Hindlimb muscle (tissue), 1 donor: ENCODE results near the gene SORBS1. TPM values are rescaled to one million over a fixed set of nuclear protein-coding genes. Genes with fewer than 3 reads are reported as not detected.

Experiments
- DNase-seq: peaks from one replicate; pipeline ENCODE4 v3.0.0-alpha.2; 2013
- polyA plus RNA-seq: library from polyadenylated mRNA; unstranded; fragments of 120-200 nt; gene quantifications from one replicate; pipeline ENCODE4 v1.2.1, GENCODE V29; 2013; ENCODE audit not compliant: insufficient read length

SORBS1 gene
- polyA plus RNA-seq, 1 donor: 72.6 TPM

DNA sequence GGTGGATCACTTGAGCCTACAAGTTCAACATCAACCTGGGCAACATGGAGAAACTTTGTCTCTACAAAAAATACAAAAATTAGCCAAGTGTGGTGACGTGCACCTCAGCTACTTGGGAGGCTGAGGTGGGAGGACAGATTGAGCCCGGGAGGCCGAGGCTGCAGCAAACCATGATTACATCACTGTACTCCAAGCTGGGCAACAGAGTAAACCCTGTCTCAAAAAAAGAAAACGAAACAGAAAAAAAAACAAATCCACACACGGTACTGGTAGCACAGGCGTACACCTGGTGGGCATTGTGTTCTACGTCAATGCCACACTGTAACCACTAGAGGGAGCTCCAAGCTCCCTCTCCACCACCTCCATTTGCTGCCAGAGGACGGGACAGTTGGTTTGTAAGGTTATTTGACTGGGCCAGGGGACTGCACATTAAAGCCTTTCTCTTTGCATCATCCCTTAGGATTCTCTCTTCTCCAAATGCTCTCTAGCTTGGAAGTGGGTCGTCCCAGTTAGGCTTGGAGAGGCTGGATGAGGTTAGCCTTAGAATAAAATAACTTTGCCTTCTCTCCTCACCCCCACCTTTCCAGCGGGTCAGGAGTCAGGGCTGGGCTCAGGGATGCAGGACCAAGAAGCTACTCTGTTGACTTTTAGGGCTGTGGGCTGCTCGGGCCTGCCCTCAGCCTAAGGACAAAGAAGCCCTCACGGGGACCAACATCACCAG is 130.8 kb downstream of the SORBS1 start:
- DNase-seq: peak; percentile 75

DNA sequence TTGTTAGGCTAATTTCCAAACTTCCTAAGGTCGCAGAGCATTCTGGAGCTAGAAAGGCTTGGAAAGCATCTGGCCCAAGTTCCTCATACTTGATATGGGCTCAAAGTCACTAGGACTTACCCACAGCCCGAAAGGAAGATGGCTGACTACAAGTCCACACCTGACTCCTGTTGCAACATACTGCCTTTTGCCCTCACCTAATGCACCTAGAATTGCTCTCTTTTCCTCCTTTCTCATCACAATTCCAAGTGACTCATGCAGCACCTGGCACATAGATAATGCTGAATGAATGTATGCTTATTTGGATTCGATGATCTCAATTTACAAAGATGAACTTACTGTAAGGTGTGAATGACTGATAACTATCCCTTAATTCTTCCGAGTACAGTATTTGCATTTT is 131.5 kb downstream of the SORBS1 start:
- no peak for DNase-seq

DNA sequence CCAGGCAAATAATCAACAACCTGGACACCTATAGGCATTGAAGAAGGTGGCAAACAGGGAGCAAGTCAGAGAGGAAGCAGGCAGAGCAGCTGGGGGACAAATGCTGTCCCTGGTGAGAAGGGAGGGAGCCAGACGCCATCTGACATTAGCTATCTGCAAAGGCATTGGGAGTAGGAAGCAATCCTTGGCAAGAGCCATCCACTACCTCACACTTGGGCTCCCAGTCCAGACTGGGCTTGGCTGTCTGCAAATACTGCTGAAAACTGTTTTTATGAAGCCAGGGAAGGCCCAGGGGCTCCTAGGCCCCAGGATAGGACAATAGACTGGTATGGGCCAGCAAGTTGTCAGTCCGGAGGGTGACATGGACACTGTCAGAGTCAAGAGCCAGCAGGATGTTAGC is 132.5 kb downstream of the SORBS1 start:
- DNase-seq: no peak

DNA sequence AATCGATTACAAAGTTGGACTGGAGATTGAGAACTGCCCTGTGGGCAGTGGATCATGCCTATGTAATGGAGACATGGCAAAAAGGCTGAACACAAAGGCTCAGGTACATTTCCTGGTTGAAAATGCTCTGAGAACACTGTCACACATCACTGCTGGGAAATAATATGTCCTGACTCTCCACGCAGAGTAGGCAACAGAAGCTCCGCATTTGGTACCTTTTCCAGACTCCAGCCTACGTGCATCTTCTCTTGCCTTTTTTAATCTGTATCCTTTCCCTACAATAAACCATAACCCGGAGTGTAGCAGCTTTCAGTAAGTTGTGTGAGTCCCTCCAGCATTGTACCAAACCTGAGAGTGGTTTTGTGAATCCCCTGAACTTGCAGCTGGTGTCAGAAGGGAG is 134.7 kb downstream of the SORBS1 start:
- DNase-seq: no peak

DNA sequence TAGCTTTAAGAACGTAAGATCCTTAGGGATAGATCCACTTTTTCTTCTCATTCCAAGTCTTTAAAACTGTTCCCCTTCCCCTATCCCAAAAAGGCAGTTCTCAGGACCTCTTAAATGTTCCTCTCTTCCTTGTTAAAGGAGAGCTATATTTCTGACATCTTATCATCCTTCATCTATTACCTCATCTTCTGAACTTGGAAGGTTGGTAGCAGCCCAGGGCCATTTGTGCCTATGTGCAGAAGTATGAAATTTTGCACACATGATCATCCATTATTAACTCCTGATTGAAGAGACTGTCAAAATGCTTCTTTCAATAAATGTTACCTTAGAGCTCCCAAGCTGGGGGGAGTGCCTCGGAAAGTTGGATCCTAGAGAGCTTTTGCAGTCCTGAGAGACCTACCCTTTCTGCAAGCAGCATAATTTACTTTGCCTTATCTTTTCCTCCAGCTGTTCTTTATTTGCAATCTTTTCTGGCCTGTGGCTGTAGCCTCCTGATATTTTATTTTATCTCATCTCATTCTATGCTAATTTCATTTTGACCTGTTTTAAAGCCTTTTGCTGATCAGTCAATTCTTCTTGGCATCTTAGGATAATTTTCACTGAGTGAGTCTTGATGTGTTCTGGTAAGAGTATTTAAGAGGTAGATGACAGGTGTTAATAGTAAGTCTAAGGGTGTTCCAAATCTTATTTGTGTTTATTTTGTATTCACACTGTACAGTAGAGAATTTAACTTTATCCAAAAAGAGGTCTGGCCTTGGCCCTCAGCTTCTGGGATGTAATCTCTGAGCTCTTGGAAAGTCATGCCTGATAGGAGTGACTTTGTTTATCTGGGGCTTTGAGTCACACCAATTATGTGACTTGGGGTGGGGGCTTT is 135.3 kb downstream of the SORBS1 start:
- no peak for DNase-seq

DNA sequence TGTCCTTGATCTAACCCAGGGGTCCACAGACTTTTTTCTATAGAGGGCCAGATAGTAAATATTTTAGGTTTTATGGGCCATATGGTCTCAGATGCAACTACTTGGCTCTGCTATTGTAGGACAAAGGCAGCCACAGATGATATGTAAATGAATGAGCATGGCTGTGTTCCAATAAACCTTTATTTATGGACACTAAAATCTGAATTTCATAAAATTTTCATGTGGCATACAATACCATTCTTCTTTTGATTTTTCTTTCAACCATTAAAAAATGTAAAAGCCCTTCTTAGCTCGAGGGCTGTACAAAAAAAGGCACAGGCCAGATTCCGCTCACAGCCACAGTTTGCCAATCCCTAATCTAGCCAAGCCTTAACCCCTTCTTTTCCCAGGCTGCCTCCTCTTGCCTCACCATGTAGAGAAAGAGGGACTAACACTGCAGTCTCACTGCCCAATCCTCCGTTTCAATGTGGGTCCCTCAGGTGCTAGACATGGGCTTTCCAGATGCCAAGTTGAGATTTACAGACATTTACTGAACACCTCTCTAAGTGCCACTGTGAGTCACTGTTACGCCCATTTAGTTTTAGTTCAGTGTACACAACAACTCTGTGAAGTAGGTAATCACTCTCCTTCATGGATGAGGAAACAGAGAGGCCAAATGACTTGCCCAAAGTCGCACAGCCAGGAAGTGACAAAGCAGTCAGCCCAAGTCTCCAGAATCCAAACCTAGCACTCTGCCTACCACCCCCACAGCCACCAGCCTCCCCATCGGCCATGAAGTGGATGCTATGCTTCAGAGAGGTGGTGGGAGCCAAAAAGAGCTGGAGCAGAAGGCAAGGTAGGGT is 137.8 kb downstream of the SORBS1 start:
- no peak for DNase-seq

DNA sequence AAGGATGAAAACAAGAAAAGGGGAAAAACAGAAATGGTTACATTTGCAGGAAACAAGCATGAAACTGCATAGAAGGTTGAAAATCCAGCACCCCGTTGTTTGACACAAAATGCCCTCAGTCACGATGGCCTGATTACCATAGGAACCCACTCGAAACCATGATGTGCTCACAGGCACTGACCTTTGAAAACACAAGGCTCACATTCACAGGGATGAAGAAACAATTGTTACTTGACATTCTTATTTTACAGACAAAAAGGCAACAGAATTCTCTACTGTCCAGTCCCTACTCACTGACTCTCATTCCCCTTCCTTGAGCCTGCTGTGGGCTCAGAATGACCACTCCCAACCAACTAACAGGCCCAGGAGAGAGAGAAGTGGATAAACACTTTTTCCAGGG is 138.9 kb downstream of the SORBS1 start:
- no peak for DNase-seq

- DNase-seq: no peak
Observed at GRCh38 chr10:95421782-95422181, 139.4 kb downstream of the SORBS1 start.

DNA sequence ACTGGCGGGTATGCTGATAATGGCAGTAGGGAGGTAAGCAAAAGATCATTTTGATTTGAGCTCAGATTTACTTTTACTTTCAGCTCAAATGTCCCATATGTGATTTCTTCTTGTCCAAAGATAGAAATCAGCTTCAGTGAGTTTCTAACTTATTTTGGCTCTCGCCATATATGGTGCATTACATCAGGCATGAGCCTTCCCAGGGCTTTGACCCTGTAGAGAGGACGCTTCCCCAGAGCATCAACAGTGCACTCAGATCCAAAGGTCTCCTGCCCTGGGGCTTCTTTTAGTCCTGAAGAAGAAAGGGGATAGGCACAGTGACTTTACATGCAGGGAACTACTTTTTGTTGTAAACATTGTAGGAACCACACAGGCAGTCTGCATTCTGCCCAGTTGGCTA is 141.8 kb downstream of the SORBS1 start:
- no peak for DNase-seq

DNA sequence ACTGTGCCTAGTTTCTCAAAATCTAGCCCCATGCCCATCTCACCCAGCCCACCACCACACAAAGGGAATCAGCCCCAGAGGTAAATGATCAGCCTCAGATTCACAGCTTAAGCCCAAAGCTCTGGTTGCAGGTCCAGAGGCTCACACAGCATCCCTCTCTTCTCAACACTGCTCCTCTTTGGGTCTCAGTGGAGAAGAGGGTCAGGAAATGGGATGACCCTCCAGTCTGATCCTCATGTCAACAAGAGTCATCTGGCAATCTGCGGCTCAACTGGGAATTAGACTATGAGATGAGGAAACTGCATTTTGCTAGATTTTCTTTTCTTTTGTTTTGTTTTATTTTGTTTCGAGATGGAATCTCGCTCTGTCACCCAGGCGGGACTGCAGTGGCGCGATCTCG is 144.2 kb downstream of the SORBS1 start:
- DNase-seq: no peak

- DNase-seq: no peak
Observed at GRCh38 chr10:95416270-95416669, 144.9 kb downstream of the SORBS1 start.

- DNase-seq: no peak
Observed at GRCh38 chr10:95415621-95416031, 145.5 kb downstream of the SORBS1 start.

DNA sequence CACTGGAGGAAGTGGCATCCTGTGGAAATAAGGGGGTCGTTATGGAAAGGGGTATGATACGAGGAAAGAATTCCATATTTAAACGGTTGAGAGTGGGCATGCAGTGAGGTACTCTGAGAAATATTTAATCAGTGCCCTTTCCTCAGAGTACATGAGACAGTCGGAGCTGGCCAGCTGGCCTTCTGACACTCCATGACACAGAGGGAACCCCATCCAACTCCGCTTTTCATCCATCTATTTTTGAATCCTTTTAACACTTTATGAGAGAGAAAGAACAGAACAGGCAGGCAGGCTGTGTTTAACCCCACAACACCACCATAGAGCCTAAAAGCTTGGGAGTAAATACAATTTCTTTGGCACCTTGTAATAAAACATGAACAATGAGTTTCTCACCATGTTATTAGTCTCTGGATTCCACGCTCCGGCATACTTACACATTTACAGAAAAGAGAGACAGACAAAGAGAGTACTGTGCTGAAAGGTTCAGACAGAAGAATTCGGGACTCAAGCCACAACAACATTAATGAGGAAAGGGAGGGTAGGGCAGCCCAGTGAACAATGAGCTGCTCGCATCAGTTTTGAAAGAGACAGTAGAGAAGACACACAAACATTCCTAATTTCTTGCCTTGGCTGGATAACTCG is 146.2 kb downstream of the SORBS1 start:
- DNase-seq: peak; percentile 43

DNA sequence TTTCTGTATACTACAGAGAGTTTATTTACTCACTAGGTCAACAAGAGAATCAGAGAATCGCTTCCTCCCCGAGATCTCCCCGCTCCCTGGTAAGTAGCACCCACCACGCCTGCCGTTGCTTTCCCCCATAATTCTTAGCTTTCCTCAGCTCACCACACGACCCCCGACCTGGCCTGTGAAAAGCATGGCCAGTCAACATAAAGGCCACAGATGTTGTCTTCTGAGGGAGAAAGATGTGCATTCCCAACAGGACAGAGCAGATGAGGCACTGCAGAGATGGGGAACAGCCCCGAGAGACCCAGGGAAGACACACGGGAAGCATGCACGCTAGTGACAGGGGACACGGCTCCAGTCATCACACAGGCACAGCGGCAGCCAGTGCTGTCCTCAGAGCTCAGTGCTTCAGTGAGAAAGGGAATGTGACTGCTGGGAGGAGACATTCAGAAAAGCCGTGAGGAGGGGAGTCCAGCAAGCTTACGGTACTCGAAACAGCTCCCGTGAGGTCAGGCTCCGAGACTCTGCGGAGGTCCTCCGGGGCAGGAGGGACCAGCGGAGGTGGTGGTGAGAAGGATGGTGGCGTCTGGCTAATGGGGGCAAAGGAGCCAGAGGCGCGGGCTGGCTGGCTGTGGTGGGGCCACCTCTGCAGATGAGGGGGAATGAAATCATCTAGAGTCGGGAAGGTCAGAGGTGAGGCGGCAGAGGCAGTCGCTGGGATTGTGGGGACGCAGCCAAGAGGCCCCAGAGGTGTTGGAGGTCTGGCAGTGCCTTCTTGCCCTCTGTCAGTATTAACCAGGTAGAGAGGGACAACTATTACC is 146.9 kb downstream of the SORBS1 start:
- no peak for DNase-seq

- DNase-seq: no peak
Observed at GRCh38 chr10:95413588-95413987, 147.6 kb downstream of the SORBS1 start.

GRCh38 chr10:95411635-95412034 is 149.5 kb downstream of the SORBS1 start:
- DNase-seq: no peak

DNA sequence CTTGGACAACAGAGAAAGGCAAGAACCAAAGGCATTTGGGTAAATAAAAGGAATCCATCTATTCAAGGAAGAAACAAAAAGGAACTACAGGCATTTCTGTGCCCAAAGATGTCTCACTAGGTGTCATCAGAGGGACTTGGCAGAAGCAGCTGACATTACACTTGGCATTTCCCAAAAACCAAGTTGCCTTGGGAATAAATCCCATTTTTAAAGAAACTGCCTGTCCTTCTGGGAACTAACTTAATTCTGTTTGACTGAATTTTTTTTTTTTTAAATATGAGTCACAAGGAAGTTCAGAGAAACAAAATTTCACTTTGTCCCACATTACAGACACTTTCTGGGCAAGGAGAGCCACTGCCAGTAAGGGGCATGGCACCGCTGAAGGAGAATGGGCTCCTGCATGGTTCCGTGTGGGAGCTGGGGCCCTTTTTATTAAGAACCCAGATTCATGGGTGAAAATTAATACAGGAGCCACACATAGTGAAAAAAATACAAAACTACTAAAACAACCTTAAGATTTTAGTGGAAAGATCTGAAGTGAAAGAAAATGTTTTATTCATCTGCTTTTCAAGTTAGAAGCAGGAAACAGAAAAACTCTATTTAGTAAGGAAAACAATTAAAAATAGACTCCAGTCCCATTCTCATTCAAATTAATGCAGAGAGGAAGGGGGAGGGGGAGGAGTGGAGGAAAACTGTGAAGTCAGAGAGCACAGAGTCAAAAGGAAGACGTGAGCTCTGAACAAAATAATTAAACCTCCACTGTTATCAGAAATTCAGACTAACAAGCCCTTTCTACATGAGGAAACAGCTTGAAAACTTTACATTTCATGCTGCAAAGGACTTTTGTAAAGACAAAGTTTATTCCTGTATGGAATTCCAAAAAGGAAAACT is 151.9 kb downstream of the SORBS1 start:
- no peak for DNase-seq

DNA sequence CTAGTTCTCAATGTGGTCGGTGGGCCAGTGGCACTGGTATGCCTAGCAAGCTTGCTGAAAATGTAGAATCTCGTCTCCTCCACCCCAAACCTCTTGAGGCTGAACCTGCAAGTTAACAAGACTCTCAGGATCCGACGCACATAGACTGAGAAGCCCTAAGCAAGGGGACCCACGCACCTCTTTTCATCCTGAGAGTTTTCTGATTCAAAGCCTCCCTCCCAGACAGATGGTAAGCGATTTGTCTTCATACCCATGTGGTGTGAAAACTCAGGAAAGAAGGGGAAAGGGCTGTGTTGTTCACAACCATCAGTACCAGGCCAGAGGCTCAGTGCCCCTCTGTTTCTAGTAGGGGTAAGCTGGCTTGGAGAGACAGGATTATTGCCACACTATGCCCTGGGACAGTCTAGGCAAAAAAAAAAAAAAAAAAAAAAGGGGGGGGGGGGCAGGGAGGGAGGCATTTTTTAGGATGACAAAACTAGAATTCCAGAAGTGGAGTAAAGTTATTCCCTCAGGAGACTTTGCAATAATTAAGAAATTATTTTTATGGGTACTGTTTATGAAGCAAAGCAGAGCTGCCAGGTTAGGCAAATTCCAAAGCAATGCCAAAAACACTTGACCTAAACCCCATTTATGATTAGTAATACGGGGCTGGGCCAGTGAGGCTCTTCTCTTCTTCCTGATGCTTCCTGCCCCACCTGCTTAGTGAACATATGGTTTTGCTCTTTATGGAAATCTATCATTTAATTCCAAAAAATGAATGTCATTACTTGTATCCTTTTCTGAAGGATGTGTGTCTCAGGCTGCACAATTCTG is 152.8 kb downstream of the SORBS1 start:
- DNase-seq: no peak

DNA sequence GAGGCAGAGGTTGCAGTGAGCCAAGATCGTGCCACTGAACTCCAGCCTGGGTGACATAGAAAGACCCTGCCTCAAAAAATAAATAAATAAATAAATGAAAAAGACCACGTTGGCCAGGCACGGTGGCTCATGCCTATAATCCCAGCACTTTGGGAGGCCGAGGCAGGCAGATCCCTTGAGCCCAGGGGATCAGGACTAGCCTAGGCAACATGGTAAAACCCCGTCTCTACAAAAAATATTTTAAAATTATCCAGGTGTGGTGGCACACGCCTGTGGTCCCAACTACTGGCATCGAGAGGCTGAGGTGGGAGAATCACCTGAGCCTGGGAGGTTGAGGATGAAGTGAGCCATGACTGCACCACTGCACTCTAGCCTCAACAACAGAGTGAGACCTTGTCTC is 153.6 kb downstream of the SORBS1 start:
- no peak for DNase-seq
